HL-60/S4 (cell line): ENCODE data around the gene MRGPRF.
"Not testable (repeated sequence)": the region's sequence is repeated elsewhere in the genome, so short reads cannot be mapped to it uniquely, and the experiment has no call there.

Source experiments
- in situ Hi-C: fragments of 300-500 bp; cut with MboI; formaldehyde crosslinking; loops from 2 replicates; pipeline ENCODE4 v1.14.3; 2022; ENCODE audit warnings: low sequenced_read_pairs

The MRGPRF gene

GRCh38 chr11:68992743-68993255 lies 20.2 kb downstream of the MRGPRF start:
- in situ Hi-C loops, result no loop called here

DNA sequence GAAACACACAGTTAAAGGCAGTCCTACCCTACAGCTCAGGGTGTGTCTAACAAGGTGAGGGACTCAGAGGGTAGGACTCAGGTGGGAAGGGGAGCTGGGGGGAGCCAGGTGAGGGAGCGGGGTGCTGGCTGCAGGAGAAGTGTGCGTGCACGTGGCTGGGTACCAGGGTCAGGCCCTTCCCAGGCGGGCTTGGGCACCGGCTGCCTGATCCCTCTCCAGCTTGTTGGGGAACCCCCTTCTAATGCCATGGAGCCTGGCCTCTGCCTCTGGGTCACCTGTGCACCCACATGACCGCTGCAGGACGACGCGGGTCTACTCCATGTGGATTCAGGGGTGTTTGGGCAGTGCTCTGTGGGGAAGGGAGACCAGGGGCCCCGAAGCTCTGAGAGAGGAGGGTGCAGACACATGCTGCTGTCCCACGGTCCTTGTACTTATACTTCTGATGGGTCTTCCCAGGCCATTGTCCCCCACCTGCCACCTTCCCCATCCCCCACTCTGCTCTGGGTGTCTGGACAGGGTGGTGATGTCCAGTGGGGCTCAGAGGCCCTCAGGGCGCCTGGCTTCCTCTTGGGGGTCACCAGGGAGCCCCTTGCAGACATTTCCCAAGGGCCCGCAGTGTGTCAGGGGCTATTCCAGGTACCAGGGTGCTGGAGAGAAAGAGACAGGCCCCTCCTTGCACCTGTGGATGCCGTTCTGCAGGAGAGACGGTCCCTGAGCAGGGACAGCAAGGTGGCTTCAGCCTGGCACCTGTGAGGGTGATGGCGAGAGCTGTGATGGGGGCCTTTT lies 21.9 kb downstream of the MRGPRF start:
- in situ Hi-C loops, result no loop called here

GRCh38 chr11:68989936-68990606 lies 23.0 kb downstream of the MRGPRF start:
- in situ Hi-C loops, result no loop called here

DNA sequence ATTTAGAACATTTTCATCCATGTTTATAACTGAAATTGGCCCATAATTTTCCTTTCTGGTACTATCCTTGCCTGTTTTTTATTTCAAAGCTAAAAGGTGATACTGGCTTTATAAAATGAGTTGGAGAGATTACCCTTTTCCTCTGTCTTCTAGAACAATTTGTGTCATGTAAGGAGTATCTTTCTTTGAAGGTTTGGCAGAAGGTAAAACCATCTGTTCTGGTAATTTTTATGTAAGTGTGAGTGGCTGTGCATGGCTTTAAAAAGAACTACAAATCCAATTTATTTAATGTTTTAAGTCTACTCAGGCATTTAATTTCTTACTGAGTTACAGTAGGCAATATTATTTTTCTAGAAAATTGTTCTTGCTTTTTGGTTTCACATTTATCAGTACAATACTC lies 24.6 kb downstream of the MRGPRF start:
- in situ Hi-C loops, result no loop called here

DNA sequence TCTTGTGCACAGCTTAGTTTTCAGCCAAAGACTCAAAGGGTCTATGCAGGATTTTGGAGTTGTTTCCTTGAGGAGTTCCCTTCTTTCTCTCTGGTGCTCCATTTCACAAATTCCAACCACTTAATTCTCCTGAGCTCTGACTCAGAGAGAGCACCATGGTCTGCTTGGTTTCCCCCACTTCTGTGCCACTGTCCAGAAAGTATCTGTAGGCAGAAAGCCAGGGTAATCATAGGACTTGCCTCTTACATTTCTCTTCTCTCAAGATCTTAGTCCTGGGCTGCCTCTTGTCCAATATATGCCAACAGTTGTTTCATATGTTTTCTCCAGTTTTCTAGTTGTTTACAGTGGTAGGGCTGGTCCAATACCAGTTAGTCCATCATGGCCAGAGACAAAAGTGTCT lies 25.8 kb downstream of the MRGPRF start:
- in situ Hi-C loops, result no loop called here

GRCh38 chr11:68983801-68984200 lies 29.2 kb downstream of the MRGPRF start:
- in situ Hi-C loops, result no loop called here

DNA sequence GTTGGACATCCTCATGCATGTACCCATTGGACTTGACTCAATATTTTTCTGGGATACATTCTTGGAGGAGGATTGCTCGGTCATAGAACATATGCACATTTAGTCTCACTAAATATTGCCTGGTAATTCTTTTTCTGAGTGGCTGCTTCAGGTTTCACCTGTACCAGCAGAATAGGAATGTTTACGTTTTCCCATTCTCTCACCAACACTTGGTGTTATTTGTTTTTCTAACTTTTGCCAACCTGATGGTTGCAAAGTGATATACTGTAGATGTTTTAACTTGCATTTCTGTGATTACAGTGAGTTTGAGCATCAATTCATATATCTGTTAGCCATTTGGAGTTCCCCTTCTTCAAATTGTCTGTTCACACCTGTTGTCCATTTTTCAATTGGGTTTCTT lies 30.9 kb downstream of the MRGPRF start:
- in situ Hi-C loops, result no loop called here

GRCh38 chr11:68980776-68981065 lies 32.3 kb downstream of the MRGPRF start, which contains the start of gene MRGPRD:
TSS of gene MRGPRD (minus strand) at chr11:68980986. CDS start at chr11:68980986, 0 bp downstream.
- in situ Hi-C loops, result no loop called here

DNA sequence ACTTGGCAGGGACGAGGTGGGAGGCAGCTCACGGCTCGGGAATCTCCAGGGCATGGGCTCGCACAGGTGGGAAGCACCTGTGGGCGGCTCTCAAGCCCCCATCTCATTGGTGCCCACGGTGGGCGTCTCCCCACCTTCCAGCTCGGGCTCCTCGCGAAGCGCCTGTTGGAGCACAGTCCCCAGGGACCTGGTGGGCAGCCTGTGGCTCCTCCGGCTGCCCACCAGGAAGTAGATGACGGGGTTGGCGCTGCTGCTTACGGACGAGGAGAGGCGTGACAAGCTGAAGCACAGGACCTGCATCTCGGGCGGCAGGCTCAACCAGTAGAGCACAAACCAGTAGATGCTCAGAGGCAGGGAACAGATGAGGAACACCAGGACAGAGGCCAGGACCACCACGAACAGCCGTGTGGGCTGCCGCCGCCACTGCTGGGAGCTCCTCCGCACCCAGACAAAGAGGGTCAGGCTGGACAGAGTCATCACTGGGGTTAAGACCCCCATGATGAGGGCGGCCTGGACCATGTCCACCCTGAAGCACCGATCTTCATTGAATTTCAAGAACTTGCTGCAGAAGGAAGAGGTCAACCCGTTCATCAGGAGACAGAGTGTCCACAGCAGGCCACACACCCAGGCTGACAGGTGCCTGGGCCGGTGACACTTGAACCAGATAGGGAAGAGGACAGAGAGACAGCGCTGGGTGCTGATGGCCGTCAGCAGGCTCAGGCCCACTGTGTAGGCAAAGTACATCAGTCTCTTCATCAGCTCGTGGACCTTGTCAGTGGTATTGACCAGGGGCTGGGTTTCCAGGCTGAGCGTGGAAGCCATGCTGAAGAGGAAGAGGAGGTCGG lies 32.9 kb downstream of the MRGPRF start:
- in situ Hi-C loops, result no loop called here

- in situ Hi-C loops, result no loop called here
Observed at GRCh38 chr11:68978931-68979594, 34.0 kb downstream of the MRGPRF start.

DNA sequence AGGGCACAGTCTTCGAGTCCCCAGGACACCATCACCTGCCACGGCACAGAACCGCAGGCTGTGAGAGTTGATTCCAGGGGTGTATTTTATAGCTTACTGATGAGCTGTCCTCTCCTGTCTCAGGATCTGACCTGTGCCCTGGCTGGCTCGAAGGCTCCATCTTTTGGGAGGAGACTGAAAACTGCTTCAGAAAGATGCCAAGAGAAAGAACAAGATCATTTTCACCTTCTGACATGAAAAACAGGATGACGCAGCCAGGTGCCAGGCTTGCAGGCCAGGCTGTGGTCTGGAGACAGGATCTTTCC lies 34.5 kb downstream of the MRGPRF start:
- in situ Hi-C loops, result no loop called here

DNA sequence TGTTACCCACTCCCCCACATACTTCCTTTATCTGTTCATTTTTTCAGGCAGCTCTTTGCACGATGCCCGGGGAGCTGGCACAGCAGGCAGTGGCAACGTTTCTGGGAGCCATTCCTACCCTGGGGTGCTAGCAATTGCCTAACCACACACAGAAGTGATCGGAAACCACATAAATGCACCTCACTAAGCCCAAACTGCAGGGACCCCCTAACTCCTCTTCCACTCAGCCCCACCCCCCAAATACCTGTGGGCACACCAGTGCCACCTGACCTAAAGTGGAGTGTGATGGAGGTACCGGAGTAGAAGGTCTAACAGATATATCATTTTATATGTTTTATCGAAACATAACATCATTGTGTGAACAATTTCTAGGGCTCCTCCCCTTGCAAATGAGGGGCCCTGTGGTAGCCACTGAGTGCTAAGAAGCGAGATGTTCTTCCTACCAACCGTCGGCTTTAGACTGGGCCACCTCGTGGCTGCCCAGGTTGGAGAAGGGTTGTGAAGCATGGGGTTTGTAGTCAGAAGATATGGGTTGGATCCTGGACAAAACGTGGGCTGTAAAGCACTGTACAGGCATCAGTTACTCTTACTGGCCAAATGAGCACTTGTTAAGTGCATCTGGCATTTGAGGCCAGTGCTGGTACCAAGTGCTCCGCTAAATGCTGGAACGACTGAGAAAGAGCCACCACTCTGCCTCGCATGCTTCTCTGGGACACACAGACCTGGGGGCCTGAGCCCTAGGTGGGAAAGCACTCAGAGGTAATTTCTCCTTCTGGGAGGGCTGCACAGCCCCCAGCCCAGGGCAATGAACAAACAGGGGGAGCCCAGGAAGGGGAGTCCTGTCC lies 35.0 kb downstream of the MRGPRF start:
- in situ Hi-C loops, result no loop called here

DNA sequence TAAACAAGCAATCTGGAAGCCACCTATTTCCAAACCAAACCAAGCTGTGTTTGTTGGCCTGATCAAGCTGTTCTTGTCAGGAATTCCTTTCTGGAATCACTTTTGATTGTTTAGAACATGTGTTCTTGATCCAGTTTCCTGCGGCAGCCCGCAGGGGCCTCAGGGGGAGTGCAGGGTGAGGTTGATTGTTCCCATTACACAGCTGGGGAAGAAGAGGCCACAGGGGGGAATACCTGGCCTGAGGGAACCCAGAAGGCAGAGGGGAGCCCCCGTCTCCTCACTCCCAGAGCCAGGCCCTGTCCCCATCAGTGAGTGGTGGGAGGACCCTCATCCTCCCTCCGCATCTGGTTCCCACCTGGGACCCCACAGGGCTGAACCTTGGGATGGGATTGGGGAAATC lies 36.5 kb downstream of the MRGPRF start:
- in situ Hi-C loops, result no loop called here

- in situ Hi-C loops, result no loop called here
Observed at GRCh38 chr11:68976095-68976494, 37.0 kb downstream of the MRGPRF start.

DNA sequence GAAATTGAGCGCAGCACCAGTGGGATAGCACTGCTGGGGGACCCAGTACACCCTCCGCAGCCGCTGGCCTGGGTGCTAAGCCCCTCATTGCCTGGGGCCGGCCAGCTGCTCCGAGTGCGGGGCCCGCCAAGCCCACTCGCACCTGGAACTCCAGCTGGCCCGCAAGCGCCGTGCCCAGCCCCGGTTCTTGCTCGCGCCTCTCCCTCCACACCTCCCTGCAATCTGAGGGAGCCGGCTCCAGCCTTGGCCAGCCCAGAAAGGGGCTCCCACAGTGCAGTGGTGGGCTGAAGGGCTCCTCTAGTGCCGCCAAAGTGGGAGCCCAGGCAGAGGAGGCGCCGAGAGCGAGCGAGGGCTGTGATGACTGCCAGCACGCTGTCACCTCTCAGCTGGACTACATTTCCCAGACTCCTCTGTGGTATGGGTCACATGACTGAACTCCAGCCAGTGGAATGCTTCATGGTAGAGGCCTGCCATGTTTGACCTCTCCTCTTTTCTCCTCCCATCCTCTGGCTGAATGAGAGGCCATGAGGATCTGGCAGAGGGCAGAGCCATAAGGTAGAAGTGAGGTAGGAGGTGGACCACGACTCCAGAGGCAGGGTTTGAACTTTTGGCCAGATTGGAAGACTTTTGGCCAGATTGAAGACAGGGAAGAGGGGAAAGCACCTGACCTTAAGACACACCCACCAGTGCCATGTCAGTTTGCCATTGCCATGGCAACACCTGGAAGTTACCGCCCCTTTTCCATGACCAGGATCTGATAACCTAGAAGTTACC lies 38.4 kb downstream of the MRGPRF start:
- in situ Hi-C loops, result no loop called here

DNA sequence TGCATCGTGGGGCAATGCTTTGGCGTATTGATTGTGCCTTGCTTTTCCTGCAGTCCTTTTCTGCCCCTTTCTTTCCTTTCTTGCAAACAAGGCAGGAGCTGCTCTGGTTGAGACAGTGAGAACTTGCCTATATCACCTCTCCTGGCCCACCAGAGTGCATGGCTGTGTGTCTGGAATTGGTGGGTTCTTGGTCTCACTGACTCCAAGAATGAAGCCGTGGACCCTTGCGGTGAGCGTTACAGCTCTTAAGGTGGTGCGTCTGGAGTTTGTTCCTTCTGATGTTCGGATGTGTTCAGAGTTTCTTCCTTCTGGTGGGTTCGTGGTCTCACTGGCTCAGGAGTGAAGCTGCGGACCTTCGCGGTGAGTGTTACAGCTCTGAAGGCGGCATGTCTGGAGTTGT lies 39.3 kb downstream of the MRGPRF start:
- in situ Hi-C loops, result not testable (repeated sequence)

- in situ Hi-C loops, result no loop called here
Observed at GRCh38 chr11:68973219-68973618, 39.8 kb downstream of the MRGPRF start.

- in situ Hi-C loops, result no loop called here
Observed at GRCh38 chr11:68970921-68971636, 42.0 kb downstream of the MRGPRF start.

DNA sequence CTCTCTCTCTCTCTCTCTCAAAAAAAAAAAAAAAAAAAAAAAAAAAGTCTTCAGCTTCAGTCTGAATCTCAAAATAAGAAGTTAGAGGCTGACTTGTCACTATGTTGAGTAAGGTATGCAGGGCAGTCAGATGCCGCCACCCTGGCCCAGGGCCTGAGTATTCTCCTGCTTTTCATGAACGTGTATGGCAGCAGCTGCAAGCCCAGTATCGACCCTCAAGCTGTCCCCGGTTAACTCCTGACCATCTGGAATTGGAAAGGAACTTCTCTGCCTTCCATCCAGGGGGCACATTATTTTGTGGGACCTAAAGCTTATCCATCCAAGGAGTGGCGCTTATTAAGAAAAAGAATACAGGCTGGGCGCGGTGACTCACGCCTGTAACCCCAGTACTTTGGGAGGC lies 43.7 kb downstream of the MRGPRF start:
- in situ Hi-C loops, result no loop called here
